OCI-LY1 (cell line): Measurements from ENCODE around the gene MYMK.

ENCODE experiments used
- H2AFZ ChIP-seq: fragments of 200-600 bp; sonication (generic), shearing (Covaris generic); 2 replicates; pipeline ENCODE4 v1.6.0; 2014; ENCODE audit warnings: antibody characterized with exemption, mild to moderate bottlenecking, low read length
- H3F3A ChIP-seq: fragments of 200-600 bp; sonication (generic), shearing (Covaris generic); 2 replicates; pipeline ENCODE4 v1.6.0; 2014; ENCODE audit warnings: mild to moderate bottlenecking, antibody characterized with exemption, low read length, moderate library complexity; ENCODE audit not compliant: insufficient read depth
- H3K27ac ChIP-seq: fragments of 200-600 bp; sonication (generic); 2 replicates; pipeline ENCODE4 v1.5.1; 2014; ENCODE audit warnings: low read length, mixed run types, mild to moderate bottlenecking, low read depth; ENCODE audit not compliant: poor library complexity, severe bottlenecking
- H3K27me3 ChIP-seq: fragments of 200-600 bp; sonication (generic); 2 replicates; pipeline ENCODE4 v1.6.0; 2014; ENCODE audit warnings: antibody characterized with exemption, mild to moderate bottlenecking, low read length, moderate library complexity; ENCODE audit not compliant: insufficient read depth
- H3K36me3 ChIP-seq: fragments of 200-600 bp; sonication (generic); 2 replicates; pipeline ENCODE4 v1.6.1; 2014; ENCODE audit warnings: mild to moderate bottlenecking, antibody characterized with exemption, low read length, moderate library complexity, mixed read lengths; ENCODE audit not compliant: insufficient read depth
- H3K4me1 ChIP-seq: fragments of 200-600 bp; sonication (generic); 2 replicates; pipeline ENCODE4 v1.5.1; 2014; ENCODE audit warnings: mild to moderate bottlenecking, low read length, moderate library complexity; ENCODE audit not compliant: insufficient read depth, severe bottlenecking
- H3K4me2 ChIP-seq: fragments of 200-600 bp; sonication (generic), shearing (Covaris generic); 2 replicates; pipeline ENCODE4 v1.6.1; 2014; ENCODE audit warnings: low read length
- H3K4me3 ChIP-seq: fragments of 200-600 bp; sonication (generic); 2 replicates; pipeline ENCODE4 v1.5.1; 2014; ENCODE audit warnings: low read length, low read depth, mild to moderate bottlenecking, mixed read lengths; ENCODE audit not compliant: poor library complexity, severe bottlenecking
- H3K79me2 ChIP-seq: fragments of 200-600 bp; shearing (Covaris generic); 2 replicates; pipeline ENCODE4 v1.6.1; 2016; ENCODE audit warnings: mixed run types, low read length, mixed read lengths; ENCODE audit not compliant: insufficient read depth
- H3K9ac ChIP-seq: fragments of 200-600 bp; sonication (generic), shearing (Covaris generic); 2 replicates; pipeline ENCODE4 v1.6.1; 2014; ENCODE audit warnings: mild to moderate bottlenecking, low read length, mixed read lengths
- H3K9me2 ChIP-seq: fragments of 200-600 bp; sonication (generic), shearing (Covaris generic); 2 replicates; pipeline ENCODE4 v1.6.1; 2014; ENCODE audit warnings: low read depth, mild to moderate bottlenecking, low read length, mixed read lengths
- H3K9me3 ChIP-seq: fragments of 200-600 bp; shearing (Covaris generic); 2 replicates; pipeline ENCODE4 v1.6.1; 2014; ENCODE audit warnings: low read length, mixed read lengths
- H4K20me1 ChIP-seq: fragments of 200-600 bp; sonication (generic), shearing (Covaris generic); 2 replicates; pipeline ENCODE4 v1.6.0; 2016; ENCODE audit warnings: mild to moderate bottlenecking, low read length; ENCODE audit not compliant: insufficient read depth
- EZH2 ChIP-seq: fragments of 200-600 bp; sonication (generic), shearing (Covaris generic); IDR thresholded peaks from 2 replicates; pipeline ENCODE4 v1.8.0; 2017; ENCODE audit warnings: borderline replicate concordance, mixed run types, mild to moderate bottlenecking, antibody characterized with exemption, low read length, moderate library complexity, mixed read lengths
- TF ChIP-seq, protein P1 (sequence below): fragments of 200-600 bp; sonication (generic), shearing (Covaris generic); IDR thresholded peaks from 2 replicates; pipeline ENCODE4 v1.5.1; 2017; ENCODE audit warnings: mild to moderate bottlenecking, antibody characterized with exemption, low read length, moderate library complexity, mixed read lengths

MYMK gene

DNA sequence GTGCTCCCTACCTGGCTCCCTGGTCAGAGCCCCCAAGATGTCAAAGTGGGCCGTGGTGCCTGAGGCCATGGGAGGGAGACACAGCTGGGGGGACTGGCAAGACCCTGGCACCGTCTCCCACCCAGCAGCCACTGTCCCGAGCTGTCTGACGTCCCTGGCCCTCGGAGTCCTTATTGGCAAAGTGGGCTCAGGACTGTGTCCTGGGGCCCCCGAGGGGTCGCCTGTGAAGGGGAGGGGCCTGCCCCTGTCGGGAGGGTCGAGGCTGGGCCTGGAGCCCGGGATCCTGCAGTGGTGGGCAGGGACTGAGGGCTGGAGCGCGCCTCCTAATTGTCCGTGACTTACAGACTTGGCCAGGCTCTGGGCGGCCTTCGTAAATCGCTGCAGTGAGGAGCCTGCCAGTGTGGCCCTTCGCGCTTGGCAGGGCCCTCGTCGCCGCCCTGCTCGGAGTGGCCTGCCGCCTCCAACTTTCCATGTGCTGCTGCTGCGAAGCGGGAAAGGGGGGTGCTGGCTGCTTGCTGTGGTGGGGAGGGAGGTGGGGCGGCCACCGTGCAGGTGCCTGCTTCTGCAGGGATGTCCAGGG is 13.7 kb downstream of the MYMK start:
- no peak for TF ChIP-seq EZH2
- Histone ChIP-seq H3K4me1 (no peaks in the 10 kb centered on the region), H3K36me3 (no peaks in the 10 kb centered on the region)

DNA sequence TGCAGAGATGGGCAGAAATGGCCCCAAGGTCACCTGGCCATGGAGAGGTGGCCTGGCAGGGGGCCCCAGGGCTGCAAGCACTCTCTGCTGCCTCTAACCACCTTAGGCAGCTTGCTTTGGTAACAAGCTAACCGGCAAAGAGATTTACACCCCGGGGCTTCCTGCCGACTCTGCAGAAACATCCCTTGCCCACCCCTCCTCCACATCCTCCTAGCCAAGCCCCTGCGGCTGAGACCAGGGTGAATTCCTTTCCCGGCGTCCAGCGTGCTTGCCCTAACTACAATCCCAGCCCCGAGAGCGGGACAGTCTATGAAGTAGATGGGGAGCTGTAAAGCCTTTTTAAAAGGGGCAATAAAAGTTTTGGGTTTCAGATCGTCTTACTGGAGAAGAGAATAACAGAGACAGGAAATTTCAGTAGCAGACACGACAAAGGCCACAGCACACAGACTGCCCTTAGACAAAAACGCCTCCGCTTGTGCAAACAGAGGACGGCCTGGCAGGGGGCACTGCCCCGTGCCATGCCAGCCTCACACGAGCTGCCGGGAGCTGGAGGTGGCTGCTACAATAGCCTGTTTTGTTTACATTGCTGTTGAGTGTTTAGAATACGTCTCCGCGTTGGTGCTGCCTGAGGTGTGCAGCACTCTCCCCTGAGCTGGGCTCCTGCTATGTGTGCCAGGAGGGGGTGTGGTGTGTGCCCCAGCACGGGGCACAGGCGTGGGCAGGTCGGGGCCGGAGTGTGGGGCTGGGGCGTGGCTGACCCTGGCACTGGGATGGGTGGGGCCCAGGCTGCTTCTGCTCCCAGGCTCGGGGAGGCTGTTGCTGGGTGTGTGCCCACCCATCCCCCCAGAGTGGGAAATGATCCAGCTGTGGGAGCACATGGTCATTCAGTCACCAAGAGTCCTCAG is 15.3 kb downstream of the MYMK start:
- H3K79me2 ChIP-seq, result no peaks in the 10 kb centered on the region
- peaks cover 7% of the 10 kb centered on the region; the same call in 1 of the 2 replicates for H3K27me3 ChIP-seq
- no peaks in the 10 kb centered on the region for H3K4me1 ChIP-seq
- H4K20me1 ChIP-seq, result no peaks in the 10 kb centered on the region
- no peaks in the 10 kb centered on the region for H3K36me3 ChIP-seq
- no peaks in the 10 kb centered on the region for H3K9me2 ChIP-seq
- H3K4me3 ChIP-seq, result no peak overlapping the region
- H3K9me3 ChIP-seq, result no peaks in the 10 kb centered on the region
- H3K9ac ChIP-seq, result no peak overlapping the region
- TF ChIP-seq EZH2, result no peak
- TF ChIP-seq, protein P1, sequence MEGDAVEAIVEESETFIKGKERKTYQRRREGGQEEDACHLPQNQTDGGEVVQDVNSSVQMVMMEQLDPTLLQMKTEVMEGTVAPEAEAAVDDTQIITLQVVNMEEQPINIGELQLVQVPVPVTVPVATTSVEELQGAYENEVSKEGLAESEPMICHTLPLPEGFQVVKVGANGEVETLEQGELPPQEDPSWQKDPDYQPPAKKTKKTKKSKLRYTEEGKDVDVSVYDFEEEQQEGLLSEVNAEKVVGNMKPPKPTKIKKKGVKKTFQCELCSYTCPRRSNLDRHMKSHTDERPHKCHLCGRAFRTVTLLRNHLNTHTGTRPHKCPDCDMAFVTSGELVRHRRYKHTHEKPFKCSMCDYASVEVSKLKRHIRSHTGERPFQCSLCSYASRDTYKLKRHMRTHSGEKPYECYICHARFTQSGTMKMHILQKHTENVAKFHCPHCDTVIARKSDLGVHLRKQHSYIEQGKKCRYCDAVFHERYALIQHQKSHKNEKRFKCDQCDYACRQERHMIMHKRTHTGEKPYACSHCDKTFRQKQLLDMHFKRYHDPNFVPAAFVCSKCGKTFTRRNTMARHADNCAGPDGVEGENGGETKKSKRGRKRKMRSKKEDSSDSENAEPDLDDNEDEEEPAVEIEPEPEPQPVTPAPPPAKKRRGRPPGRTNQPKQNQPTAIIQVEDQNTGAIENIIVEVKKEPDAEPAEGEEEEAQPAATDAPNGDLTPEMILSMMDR, result no peak
- no peak overlapping the region for H3K4me2 ChIP-seq
- H3K27ac ChIP-seq, result no peak overlapping the region
- no peak overlapping the region for H2AFZ ChIP-seq
- H3F3A ChIP-seq, result no peaks in the 10 kb centered on the region

More for the DNA sequence above, 13.7 kb downstream of the MYMK start:
- no peaks in the 10 kb centered on the region for H4K20me1 ChIP-seq
- H3K4me3 ChIP-seq, result no peak overlapping the region
- H3K27me3 ChIP-seq, result peaks cover 11% of the 10 kb centered on the region; the same call in 1 of the 2 replicates
- no peaks in the 10 kb centered on the region for H3K9me2 ChIP-seq
- no peak overlapping the region for H3K27ac ChIP-seq
- H3K4me2 ChIP-seq, result no peak overlapping the region
- no peaks in the 10 kb centered on the region for H3K9me3 ChIP-seq
- H2AFZ ChIP-seq, result no peak overlapping the region
- H3K79me2 ChIP-seq, result no peaks in the 10 kb centered on the region
- H3F3A ChIP-seq, result no peaks in the 10 kb centered on the region
- no peak overlapping the region for H3K9ac ChIP-seq

DNA sequence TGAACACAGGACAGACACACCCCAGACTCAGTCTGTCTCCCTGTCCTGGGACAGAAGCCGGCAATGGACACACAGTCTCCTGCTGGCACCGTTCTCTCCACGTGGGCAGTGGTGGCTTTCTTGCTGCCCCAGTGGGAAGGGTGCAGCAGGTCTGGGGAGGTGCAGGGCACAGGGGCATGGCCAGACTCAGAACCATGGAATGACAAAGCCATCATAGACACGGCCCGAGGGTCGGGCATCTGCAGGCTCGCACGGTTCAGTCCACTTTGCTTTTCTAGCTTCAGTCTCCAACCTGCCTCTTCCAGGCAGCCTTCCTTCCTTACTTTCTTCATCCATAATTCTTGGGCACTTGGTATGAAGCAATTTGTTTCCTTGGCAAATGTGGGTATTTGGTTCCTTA is 16.7 kb downstream of the MYMK start:
- TF ChIP-seq, protein P1, result no peak
- TF ChIP-seq EZH2, result no peak
- H3K4me3 ChIP-seq, result no peak overlapping the region
- H3K9ac ChIP-seq, result no peak overlapping the region
- no peaks in the 10 kb centered on the region for H3K4me1 ChIP-seq
- H3K9me2 ChIP-seq, result no peaks in the 10 kb centered on the region
- no peak overlapping the region for H2AFZ ChIP-seq
- H3K27ac ChIP-seq, result no peak overlapping the region
- H3K27me3 ChIP-seq, result peaks cover 13% of the 10 kb centered on the region; the same call in 1 of the 2 replicates
- no peak overlapping the region for H3K4me2 ChIP-seq
- no peaks in the 10 kb centered on the region for H3K79me2 ChIP-seq
- no peaks in the 10 kb centered on the region for H3K9me3 ChIP-seq
- H4K20me1 ChIP-seq, result no peaks in the 10 kb centered on the region
- H3F3A ChIP-seq, result no peaks in the 10 kb centered on the region
- H3K36me3 ChIP-seq, result no peaks in the 10 kb centered on the region
